Astrocyte of the cerebellum (primary cell): Measurements from ENCODE around the gene TTLL11.

ENCODE experiments used
- DNase-seq: peaks from one replicate; pipeline ENCODE4 v3.0.0-alpha.2; 2011; ENCODE audit warnings: low read depth
- H3K4me3 ChIP-seq: 2 replicates; pipeline ENCODE4 v1.5.1; 2011; ENCODE audit warnings: mild to moderate bottlenecking, low read depth, low read length, moderate library complexity
- CTCF ChIP-seq: IDR thresholded peaks from 2 replicates; pipeline ENCODE4 v1.5.1; 2012; ENCODE audit warnings: low read length, low read depth, moderate library complexity, mild to moderate bottlenecking; ENCODE audit errors: missing control alignments
- in situ Hi-C: cut with HindIII; loops from 2 replicates; pipeline ENCODE4 v1.10.0; 2017; ENCODE audit warnings: low sequenced_read_pairs

Gene TTLL11

DNA sequence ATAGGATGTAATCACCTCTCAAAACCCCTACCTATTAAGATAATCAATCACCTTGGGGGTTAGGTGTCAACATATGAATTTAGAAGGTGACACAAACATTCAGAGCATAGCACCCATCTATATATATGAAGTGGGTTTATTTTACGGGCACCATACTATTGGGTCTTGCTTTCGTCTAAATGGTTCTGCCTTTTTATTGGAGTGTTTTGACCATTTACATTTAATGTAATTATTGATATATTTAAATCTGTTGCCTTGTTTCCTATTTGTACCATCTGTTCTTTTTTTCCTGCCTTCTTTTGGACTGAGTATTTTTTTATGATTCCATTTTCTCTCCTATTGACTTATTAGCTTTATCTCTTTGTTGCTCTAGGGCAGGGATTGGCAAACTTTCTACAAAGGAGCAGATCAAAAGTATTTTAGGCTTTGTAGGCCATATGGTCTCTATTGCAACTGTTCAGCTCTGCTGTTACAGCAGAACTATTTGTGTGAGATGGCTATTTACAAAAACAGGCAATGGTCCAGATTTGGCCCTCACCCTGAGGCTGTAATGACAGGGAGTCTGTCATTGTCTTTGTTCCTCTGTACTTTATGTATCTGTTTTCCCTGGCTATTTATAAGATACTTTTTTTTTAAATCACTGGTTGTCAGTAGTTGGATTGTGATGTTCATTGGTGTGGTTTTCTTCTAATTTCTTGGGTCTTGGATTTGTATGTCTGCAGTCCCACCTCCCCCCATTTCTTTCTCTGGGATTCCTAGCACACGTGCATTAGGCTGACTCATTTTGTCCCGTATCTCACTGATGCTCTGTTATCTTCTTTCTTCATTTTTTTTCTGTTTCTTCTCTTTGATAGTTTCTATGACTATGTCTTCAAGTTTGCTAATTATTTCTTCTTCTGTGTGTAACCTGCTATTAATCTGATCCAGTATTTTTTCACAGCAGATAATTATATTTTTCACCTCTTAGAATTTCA, 314.6 kb downstream of the TTLL11 start:
- TF ChIP-seq CTCF = no peak
- in situ Hi-C loops = no loop called here
- no peak for DNase-seq
- no peak overlapping the region for H3K4me3 ChIP-seq

- in situ Hi-C loops = no loop called here
- DNase-seq = no peak
- no peak overlapping the region for H3K4me3 ChIP-seq
- TF ChIP-seq CTCF = no peak
Observed at GRCh38 chr9:121776739-121777637, 316.1 kb downstream of the TTLL11 start.

GRCh38 chr9:121776001-121776738, 316.9 kb downstream of the TTLL11 start:
- DNase-seq = no peak
- no peak for TF ChIP-seq CTCF
- in situ Hi-C loops = no loop called here
- H3K4me3 ChIP-seq = no peak overlapping the region

GRCh38 chr9:121774715-121775613, 318.1 kb downstream of the TTLL11 start:
- in situ Hi-C loops = no loop called here
- no peak for TF ChIP-seq CTCF
- H3K4me3 ChIP-seq = no peak overlapping the region
- no peak for DNase-seq

DNA sequence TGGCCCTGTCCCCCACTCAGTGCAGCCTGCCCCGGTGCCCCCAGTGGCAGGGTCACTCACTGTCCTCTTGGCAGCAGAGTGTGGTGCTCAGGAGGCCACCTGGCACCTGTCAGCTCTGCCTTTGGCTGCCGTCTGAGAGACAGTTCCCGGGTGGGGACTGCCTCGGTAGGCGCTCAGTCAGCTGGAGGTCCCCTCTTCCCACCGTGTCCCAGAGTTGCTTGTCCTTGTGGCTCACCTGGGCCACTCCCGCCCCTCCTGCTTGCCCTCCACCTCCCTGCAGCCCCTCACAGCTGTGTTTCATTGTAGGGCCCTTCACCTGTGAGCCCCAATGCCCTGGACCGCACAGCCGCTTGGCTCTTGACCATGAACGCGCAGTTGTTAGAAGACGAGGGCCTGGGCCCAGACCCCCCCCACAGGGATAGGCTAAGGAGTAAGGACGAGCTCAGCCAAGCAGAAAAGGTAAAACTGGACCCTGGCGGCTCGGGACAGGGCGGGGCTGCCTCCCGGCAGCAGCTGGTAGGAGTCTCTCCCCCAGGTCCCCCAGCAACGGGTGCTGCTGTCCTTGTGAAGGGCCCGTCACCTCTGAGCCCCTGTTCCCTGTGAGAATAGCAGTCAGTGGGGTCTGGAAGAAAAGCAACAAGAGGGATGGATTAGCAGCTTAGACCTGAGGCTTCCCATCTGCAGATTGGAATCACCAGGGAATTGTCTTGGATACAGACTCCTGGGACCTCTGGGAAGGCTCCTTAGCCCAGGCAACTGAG, 319.0 kb downstream of the TTLL11 start:
- DNase-seq = no peak
- in situ Hi-C loops = no loop called here
- no peak for TF ChIP-seq CTCF
- H3K4me3 ChIP-seq = no peak overlapping the region
